Mesendoderm (in vitro differentiated cells): Measurements from ENCODE around the gene LRRN4CL.
A peak's percentile ranks its signal among the peaks of the same experiment; 100 is the strongest.
"Not testable (repeated sequence)": the region's sequence is repeated elsewhere in the genome, so short reads cannot be mapped to it uniquely, and the experiment has no call there.

Experiments used
- DNase-seq: peaks from one replicate; pipeline ENCODE4 v3.0.0; 2013
- H2AK5ac ChIP-seq: 2 replicates; pipeline ENCODE4 v1.6.1; 2013; ENCODE audit warnings: low read length, inconsistent platforms
- H2BK120ac ChIP-seq: 2 replicates; pipeline ENCODE4 v1.6.1; 2013; ENCODE audit warnings: low read depth, mild to moderate bottlenecking, low read length, moderate library complexity, mixed read lengths
- H2BK15ac ChIP-seq: replicated peaks from 2 replicates; pipeline ENCODE4 v1.6.1; 2013; ENCODE audit warnings: low read depth, mild to moderate bottlenecking, moderate library complexity
- H2BK5ac ChIP-seq: 2 replicates; pipeline ENCODE4 v1.6.1; 2013; ENCODE audit warnings: low read length, inconsistent platforms
- H3K18ac ChIP-seq: 2 replicates; pipeline ENCODE4 v1.6.1; 2013; ENCODE audit warnings: mild to moderate bottlenecking, low read length, mixed read lengths
- H3K23ac ChIP-seq: one replicate; pipeline ENCODE4 v1.6.1; 2013; ENCODE audit warnings: low read length
- H3K27ac ChIP-seq: 2 replicates; pipeline ENCODE4 v1.5.1; 2013; ENCODE audit warnings: low read depth, mild to moderate bottlenecking, inconsistent platforms, low read length, moderate library complexity
- H3K27me3 ChIP-seq: 2 replicates; pipeline ENCODE4 v1.6.1; 2013; ENCODE audit warnings: low read length, control low read depth, mild to moderate bottlenecking, inconsistent platforms; ENCODE audit not compliant: insufficient read depth, poor library complexity
- H3K36me3 ChIP-seq: 2 replicates; pipeline ENCODE4 v1.6.1; 2013; ENCODE audit warnings: low read length, inconsistent platforms; ENCODE audit not compliant: control insufficient read depth, insufficient read depth
- H3K4ac ChIP-seq: one replicate; pipeline ENCODE4 v1.6.1; 2013; ENCODE audit warnings: low read depth, mild to moderate bottlenecking, low read length, moderate library complexity
- H3K4me1 ChIP-seq: 2 replicates; pipeline ENCODE4 v1.6.1; 2013; ENCODE audit warnings: low read depth, low read length, inconsistent platforms; ENCODE audit not compliant: control insufficient read depth
- H3K4me2 ChIP-seq: 2 replicates; pipeline ENCODE4 v1.6.1; 2013; ENCODE audit warnings: low read length
- H3K4me3 ChIP-seq: 2 replicates; pipeline ENCODE4 v1.5.1; 2013; ENCODE audit warnings: mild to moderate bottlenecking, low read length
- H3K56ac ChIP-seq: one replicate; pipeline ENCODE4 v1.6.1; 2013; ENCODE audit warnings: low read length
- H3K79me1 ChIP-seq: 2 replicates; pipeline ENCODE4 v1.6.1; 2013; ENCODE audit warnings: low read length, inconsistent platforms
- H3K79me2 ChIP-seq: 2 replicates; pipeline ENCODE4 v1.6.1; 2013; ENCODE audit warnings: mild to moderate bottlenecking, low read length; ENCODE audit not compliant: control insufficient read depth, insufficient read depth
- H3K9ac ChIP-seq: 2 replicates; pipeline ENCODE4 v1.6.1; 2013; ENCODE audit warnings: low read length, inconsistent platforms
- H4K5ac ChIP-seq: one replicate; pipeline ENCODE4 v1.6.1; 2013; ENCODE audit warnings: low read length
- H4K8ac ChIP-seq: one replicate; pipeline ENCODE4 v1.6.1; 2013; ENCODE audit warnings: low read depth, mild to moderate bottlenecking, control low read depth, low read length, moderate library complexity
- WGBS: extraction: QIAGEN DNeasy Blood & Tissue Kit; methylation state at CpG from one replicate; pipeline ENCODE4 v1.1.7; 2013; ENCODE audit warnings: low lambda C conversion rate, missing lambda C conversion rate; ENCODE audit not compliant: insufficient coverage; ENCODE audit errors: extremely low coverage; 5-methylcytosine and 5-hydroxymethylcytosine counted together

The LRRN4CL gene

DNA sequence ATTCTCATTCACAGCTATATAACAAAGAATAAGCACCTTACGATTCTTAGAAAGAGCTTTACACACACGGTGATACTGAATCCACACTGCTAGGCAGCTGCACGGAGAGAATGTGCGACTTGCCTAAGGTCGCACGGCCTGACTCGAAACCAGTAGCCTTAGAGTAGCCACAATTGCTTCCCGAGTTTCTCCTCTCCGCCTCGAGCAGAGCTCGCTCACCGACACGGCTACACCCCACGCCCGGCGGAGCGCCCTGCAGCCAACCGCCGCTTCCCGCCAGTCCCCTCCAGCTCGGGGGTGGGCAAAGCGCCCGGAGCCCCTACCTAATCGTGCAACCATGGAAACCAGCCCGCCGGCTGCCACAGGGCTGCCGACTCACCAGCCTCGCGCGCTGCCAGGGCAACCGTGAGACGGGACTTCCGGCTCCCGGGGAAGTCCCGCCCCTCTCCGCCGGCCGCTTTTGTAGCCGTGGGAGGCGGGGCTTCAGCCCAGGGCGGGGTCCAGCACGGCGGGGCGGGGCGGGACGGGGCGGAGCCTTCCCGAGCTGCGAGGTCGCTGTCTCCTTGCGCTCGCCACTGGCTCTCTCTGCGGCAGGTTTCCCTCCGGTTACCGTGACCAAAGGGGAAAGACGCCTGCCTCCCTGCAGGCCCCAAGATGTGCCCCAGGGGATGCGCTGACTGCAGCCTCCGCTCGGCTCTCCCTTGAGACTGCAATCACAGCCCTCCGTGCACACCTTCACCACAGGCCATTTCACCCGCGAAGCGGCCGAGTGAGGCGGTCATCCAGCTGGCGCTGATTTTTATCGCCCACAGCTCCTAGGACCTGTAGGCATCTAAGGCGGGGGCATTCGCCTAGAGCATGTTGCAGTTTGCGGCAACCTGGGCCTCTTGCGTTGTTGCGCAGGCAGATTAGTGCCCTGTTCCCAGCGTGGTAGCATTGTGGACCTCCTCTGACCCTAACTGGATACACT is 16.8 kb upstream of the LRRN4CL start:
- Histone ChIP-seq H3K4me3 (peak overlapping the region; percentile 83), H3K4me2 (peak overlapping the region; percentile 99), H2AK5ac (peak overlapping the region; percentile 71), H4K5ac (no peak overlapping the region), H3K79me2 (peaks cover 9% of the 10 kb centered on the region), H2BK120ac (no peak overlapping the region), H3K9ac (peak overlapping the region; percentile 94), H3K27me3 (no peaks in the 10 kb centered on the region), H2BK5ac (peak overlapping the region; percentile 31), H3K36me3 (peaks cover 3% of the 10 kb centered on the region), H3K18ac (no peak overlapping the region), H3K27ac (peak overlapping the region; percentile 40), H3K56ac (peak overlapping the region; percentile 91), H3K79me1 (peaks cover 7% of the 10 kb centered on the region), H3K23ac (peak overlapping the region; percentile 67), H4K8ac (no peak overlapping the region), H3K4ac (no peak overlapping the region), H3K4me1 (peaks cover 13% of the 10 kb centered on the region), H2BK15ac (no peak overlapping the region)
- WGBS = no CpG with 5 or more reads among the region's 73 CpGs
- DNase-seq = peak; percentile 97

- no CpG with 5 or more reads among the region's 7 CpGs for WGBS
- no peaks in the 10 kb centered on the region for H3K36me3 ChIP-seq
Measured at GRCh38 chr11:62705413-62705812, 16.1 kb upstream of the LRRN4CL start.

GRCh38 chr11:62703921-62704320 is 14.6 kb upstream of the LRRN4CL start:
- H3K36me3 ChIP-seq, H3K18ac ChIP-seq, H4K8ac ChIP-seq, H4K5ac ChIP-seq, H2BK5ac ChIP-seq, H3K27ac ChIP-seq, H2AK5ac ChIP-seq, H3K4me2 ChIP-seq, H2BK120ac ChIP-seq, H3K79me1 ChIP-seq, DNase-seq, H3K4me3 ChIP-seq, H2BK15ac ChIP-seq, H3K9ac ChIP-seq, H3K4ac ChIP-seq, H3K27me3 ChIP-seq, H3K56ac ChIP-seq, H3K79me2 ChIP-seq, H3K4me1 ChIP-seq, H3K23ac ChIP-seq: not testable (repeated sequence)
- WGBS = no CpG with 5 or more reads among the region's 4 CpGs

More at GRCh38 chr11:62705413-62705812, 16.1 kb upstream of the LRRN4CL start:
- no peak overlapping the region for H2BK120ac ChIP-seq
- H3K4me1 ChIP-seq = peaks cover 13% of the 10 kb centered on the region
- peaks cover 9% of the 10 kb centered on the region for H3K79me2 ChIP-seq
- H3K79me1 ChIP-seq = peaks cover 7% of the 10 kb centered on the region
- H4K8ac ChIP-seq = no peak overlapping the region
- peak overlapping the region; percentile 89 for H3K56ac ChIP-seq
- H4K5ac ChIP-seq = no peak overlapping the region
- H3K4ac ChIP-seq = no peak overlapping the region
- peak overlapping the region; percentile 84 for H3K9ac ChIP-seq
- H3K4me2 ChIP-seq = peak overlapping the region; percentile 47
- no peak overlapping the region for H3K23ac ChIP-seq
- DNase-seq = peak; percentile 39
- H3K27ac ChIP-seq = no peak overlapping the region
- H2BK5ac ChIP-seq = no peak overlapping the region
- H2AK5ac ChIP-seq = no peak overlapping the region
- H2BK15ac ChIP-seq = no peak overlapping the region
- H3K18ac ChIP-seq = no peak overlapping the region
- H3K27me3 ChIP-seq = no peaks in the 10 kb centered on the region
- peak overlapping the region; percentile 83 for H3K4me3 ChIP-seq

- Histone ChIP-seq H3K4me1 (no peaks in the 10 kb centered on the region), H3K23ac (no peak overlapping the region), H3K4ac (no peak overlapping the region), H3K79me2 (peaks cover 9% of the 10 kb centered on the region), H3K4me2 (no peak overlapping the region), H3K4me3 (no peak overlapping the region), H4K5ac (no peak overlapping the region), H2BK15ac (no peak overlapping the region), H2BK5ac (no peak overlapping the region), H2AK5ac (no peak overlapping the region), H4K8ac (no peak overlapping the region), H3K56ac (no peak overlapping the region), H2BK120ac (no peak overlapping the region), H3K36me3 (no peaks in the 10 kb centered on the region), H3K27ac (no peak overlapping the region), H3K27me3 (no peaks in the 10 kb centered on the region), H3K18ac (no peak overlapping the region), H3K9ac (no peak overlapping the region), H3K79me1 (peaks cover 7% of the 10 kb centered on the region)
- no CpG with 5 or more reads among the region's 11 CpGs for whole genome bisulfite sequencing
- no peak for DNase-seq
Measured at GRCh38 chr11:62702246-62702645, 12.9 kb upstream of the LRRN4CL start.

GRCh38 chr11:62694455-62695167 is 5.3 kb upstream of the LRRN4CL start:
- no peak overlapping the region for H3K4me3 ChIP-seq

More at GRCh38 chr11:62694455-62695167, 5.3 kb upstream of the LRRN4CL start:
- peak; percentile 89 for DNase-seq
- no peak overlapping the region for H2BK15ac ChIP-seq
- H3K23ac ChIP-seq = no peak overlapping the region
- H4K8ac ChIP-seq = no peak overlapping the region
- H2AK5ac ChIP-seq = no peak overlapping the region
- no peak overlapping the region for H3K27ac ChIP-seq
- no peak overlapping the region for H3K4ac ChIP-seq
- H3K56ac ChIP-seq = no peak overlapping the region
- no peaks in the 10 kb centered on the region for H3K79me2 ChIP-seq
- no peak overlapping the region for H4K5ac ChIP-seq
- no peak overlapping the region for H3K18ac ChIP-seq
- no CpG with 5 or more reads among the region's 14 CpGs for WGBS
- H3K36me3 ChIP-seq = peaks cover 4% of the 10 kb centered on the region
- no peaks in the 10 kb centered on the region for H3K79me1 ChIP-seq
- no peaks in the 10 kb centered on the region for H3K4me1 ChIP-seq
- no peaks in the 10 kb centered on the region for H3K27me3 ChIP-seq
- no peak overlapping the region for H2BK5ac ChIP-seq
- H3K4me2 ChIP-seq = no peak overlapping the region
- H3K9ac ChIP-seq = no peak overlapping the region
- no peak overlapping the region for H2BK120ac ChIP-seq
